SK-N-SH (cell line): ENCODE data around the gene ARHGAP26. TPM values are rescaled to one million over a fixed set of nuclear protein-coding genes. Genes with fewer than 3 reads are reported as not detected.

Experiments
- CTCF ChIA-PET: fragments of 300-600, 350-600 bp; formaldehyde crosslinking; extraction: SDS; loops from one replicate; lab custom pipeline; 2021; lab: Yijun Ruan, JAX
- POLR2A ChIA-PET: fragments of 350-600 bp; sonication (Branson Sonifier 250); formaldehyde crosslinking; extraction: SDS; loops from one replicate; lab custom pipeline; 2020; ENCODE audit warnings: antibody characterized with exemption, inconsistent platforms; lab: Yijun Ruan, JAX
- DNase-seq: peaks from one replicate; pipeline ENCODE4 v3.0.0; 2012
- H2AFZ ChIP-seq: fragments of 200-600 bp; sonication (generic); 2 replicates; pipeline ENCODE4 v1.8.1; 2016; ENCODE audit warnings: antibody characterized with exemption, mild to moderate bottlenecking, low read depth
- H3F3A ChIP-seq: fragments of 200-600 bp; sonication (generic); replicated peaks from 2 replicates; pipeline ENCODE3; 2016; ENCODE audit warnings: antibody characterized with exemption, mild to moderate bottlenecking; ENCODE audit not compliant: insufficient read depth
- H3K27ac ChIP-seq, 2 experiments: fragments of 200-500 bp in 1 of 2; fragments of 200-600 bp in 1 of 2; sonication (Bioruptor generic) in 1 of 2; sonication (generic), shearing (Covaris generic) in 1 of 2; 2 replicates each; pipeline versions ENCODE4 v1.5.1 to v1.6.1; 2014 to 2016; ENCODE audit warnings: low read depth in 2 of 2, inconsistent platforms in 1 of 2, low read length in 1 of 2, mild to moderate bottlenecking in 1 of 2, mixed read lengths in 1 of 2
- H3K27me3 ChIP-seq: fragments of 200-600 bp; sonication (generic), shearing (Covaris generic); 2 replicates; pipeline ENCODE4 v1.6.1; 2016; ENCODE audit warnings: mixed run types; ENCODE audit not compliant: insufficient read depth
- H3K36me3 ChIP-seq, 2 experiments: fragments of 200-500 bp in 1 of 2; fragments of 200-600 bp in 1 of 2; sonication (Bioruptor generic) in 1 of 2; sonication (generic) in 1 of 2; replicated peaks in 1 of 2; 2 replicates each; pipeline versions ENCODE3 to v1.5.1; 2014 to 2016; ENCODE audit warnings: low read length in 1 of 2, mild to moderate bottlenecking in 1 of 2; ENCODE audit not compliant: insufficient read depth in 2 of 2, control insufficient read depth in 1 of 2
- H3K4me1 ChIP-seq, 2 experiments: fragments of 200-500 bp in 1 of 2; fragments of 200-600 bp in 1 of 2; sonication (Bioruptor generic) in 1 of 2; sonication (generic), shearing (Covaris generic) in 1 of 2; 2 replicates each; pipeline versions ENCODE4 v1.5.1 to v1.6.1; 2014 to 2016; ENCODE audit warnings: low read depth in 1 of 2, low read length in 1 of 2, mixed run types in 1 of 2; ENCODE audit not compliant: insufficient read depth in 2 of 2, control insufficient read depth in 1 of 2
- H3K4me2 ChIP-seq: fragments of 200-600 bp; sonication (generic), shearing (Covaris generic); 2 replicates; pipeline ENCODE4 v1.6.1; 2017; ENCODE audit warnings: mixed run types
- H3K4me3 ChIP-seq, 2 experiments: fragments of 200-500 bp in 1 of 2; fragments of 200-600 bp in 1 of 2; sonication (Bioruptor generic) in 1 of 2; sonication (generic), shearing (Covaris generic) in 1 of 2; 2 replicates each; pipeline versions ENCODE4 v1.5.1 to v1.8.1; 2014 to 2016; ENCODE audit warnings: low read depth in 2 of 2, inconsistent platforms in 1 of 2, low read length in 1 of 2, mild to moderate bottlenecking in 1 of 2, mixed read lengths in 1 of 2, moderate library complexity in 1 of 2
- H3K79me2 ChIP-seq: fragments of 200-600 bp; sonication (generic); 2 replicates; pipeline ENCODE4 v1.8.1; 2017; ENCODE audit warnings: mild to moderate bottlenecking; ENCODE audit not compliant: insufficient read depth
- H3K9ac ChIP-seq: fragments of 200-600 bp; sonication (generic); 2 replicates; pipeline ENCODE4 v1.6.1; 2017; ENCODE audit warnings: mixed run types
- H3K9me2 ChIP-seq: fragments of 200-600 bp; sonication (generic); 2 replicates; pipeline ENCODE4 v1.6.1; 2017; ENCODE audit warnings: mixed run types
- H3K9me3 ChIP-seq: fragments of 200-600 bp; sonication (generic); 2 replicates; pipeline ENCODE4 v1.6.1; 2017; ENCODE audit warnings: mixed run types, mild to moderate bottlenecking, moderate library complexity
- H4K20me1 ChIP-seq: fragments of 200-600 bp; sonication (generic); 2 replicates; pipeline ENCODE4 v1.6.1; 2017; ENCODE audit warnings: mild to moderate bottlenecking, mixed run types; ENCODE audit not compliant: insufficient read depth
- EZH2phosphoT487 ChIP-seq: fragments of 200-600 bp; sonication (generic); IDR thresholded peaks from 2 replicates; pipeline ENCODE4 v1.6.1; 2017; ENCODE audit warnings: low read depth, mixed run types, mild to moderate bottlenecking, antibody characterized with exemption, moderate library complexity, borderline replicate concordance
- FOXJ3 ChIP-seq: sonication (generic); formaldehyde crosslinking; IDR thresholded peaks from 2 replicates; pipeline ENCODE4 v1.5.1; 2020; ENCODE audit warnings: mild to moderate bottlenecking, missing genetic modification reagents
- GATA2 ChIP-seq: sonication (generic); formaldehyde crosslinking; IDR thresholded peaks from 2 replicates; pipeline ENCODE4 v1.5.0; 2020; ENCODE audit warnings: mild to moderate bottlenecking, missing genetic modification reagents
- JUND ChIP-seq: IDR thresholded peaks from 2 replicates; pipeline ENCODE4 v1.4.0; 2012
- MEF2A ChIP-seq: IDR thresholded peaks from 2 replicates; pipeline ENCODE4 v1.4.0; 2012; ENCODE audit warnings: low read depth, borderline replicate concordance
- MXI1 ChIP-seq: IDR thresholded peaks from 2 replicates; pipeline ENCODE4 v1.6.1; 2012; ENCODE audit warnings: mild to moderate bottlenecking, low read depth, low read length, improper control_type of control experiment
- NRF1 ChIP-seq: IDR thresholded peaks from 2 replicates; pipeline ENCODE4 v1.6.1; 2012; ENCODE audit warnings: low read depth, mild to moderate bottlenecking, low read length
- RAD21 ChIP-seq: IDR thresholded peaks from 2 replicates; pipeline ENCODE4 v1.6.1; 2012; ENCODE audit warnings: mild to moderate bottlenecking, low read length
- RCOR1 ChIP-seq: fragments of 150-350 bp; IDR thresholded peaks from 2 replicates; pipeline ENCODE4 v1.6.1; 2017; ENCODE audit warnings: antibody characterized with exemption, low read length
- RXRA ChIP-seq: IDR thresholded peaks from 2 replicates; pipeline ENCODE4 v1.4.0; 2012; ENCODE audit warnings: low read depth, mild to moderate bottlenecking, borderline replicate concordance
- SIN3A ChIP-seq: IDR thresholded peaks from 2 replicates; pipeline ENCODE4 v1.6.1; 2012; ENCODE audit warnings: low read depth, mild to moderate bottlenecking, low read length, moderate library complexity, borderline replicate concordance
- SMC3 ChIP-seq: IDR thresholded peaks from 2 replicates; pipeline ENCODE4 v1.6.1; 2012; ENCODE audit warnings: low read depth, low read length, improper control_type of control experiment
- TEAD4 ChIP-seq: IDR thresholded peaks from 2 replicates; pipeline ENCODE4 v1.4.0; 2012; ENCODE audit warnings: mild to moderate bottlenecking, borderline replicate concordance; ENCODE audit not compliant: insufficient read depth
- YY1 ChIP-seq: IDR thresholded peaks from 2 replicates; pipeline ENCODE4 v1.4.0; 2012; ENCODE audit warnings: low read depth, mild to moderate bottlenecking
- WGBS: methylation state at CpG from one replicate; pipeline ENCODE4 v1.1.6; 2017; ENCODE audit warnings: low lambda C conversion rate; 5-methylcytosine and 5-hydroxymethylcytosine counted together
- polyA plus RNA-seq, 3 experiments: library from polyadenylated mRNA; depleted of rRNA; stranded (reverse); fragments of >200 nt; gene quantifications; 2 replicates each; pipeline ENCODE4 v1.2.3, GENCODE V29; 2012
- TF ChIP-seq, protein P1 (sequence below): IDR thresholded peaks from 2 replicates; pipeline ENCODE4 v1.4.0; 2012; ENCODE audit warnings: low read depth, borderline replicate concordance
- TF ChIP-seq, protein P2 (sequence below): fragments of 150-350 bp; IDR thresholded peaks from 2 replicates; pipeline ENCODE4 v1.6.1; 2016; ENCODE audit warnings: mild to moderate bottlenecking, low read depth, low read length
- TF ChIP-seq, protein P3 (sequence below): IDR thresholded peaks from 2 replicates; pipeline ENCODE4; 2012
- TF ChIP-seq, protein P4 (sequence below): IDR thresholded peaks from 2 replicates; pipeline ENCODE4 v1.4.0; 2012; ENCODE audit warnings: low read depth, borderline replicate concordance

ARHGAP26 gene
- polyA plus RNA-seq, 1 of the 3 experiments (the other 2 are of a cell fraction) = 6.1 TPM

DNA sequence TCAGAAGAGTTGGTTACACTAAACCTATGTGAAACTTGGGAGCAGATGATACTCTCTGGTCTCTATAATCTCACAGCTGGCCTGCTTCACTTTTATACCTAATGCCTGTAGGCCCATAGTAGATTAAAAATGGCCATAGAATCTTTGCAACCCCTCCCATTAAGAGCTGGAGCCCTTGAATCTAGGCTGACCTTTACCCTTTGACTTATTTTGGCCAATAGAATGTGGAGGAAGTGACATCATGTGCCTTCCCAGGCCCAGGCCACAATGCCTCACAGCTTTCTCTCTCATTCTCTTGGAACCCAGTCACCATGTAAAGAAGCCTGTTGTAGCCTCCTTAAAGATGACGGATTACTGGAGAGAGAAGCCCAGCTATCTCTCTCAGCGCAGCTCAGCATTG, 382.3 kb downstream of the ARHGAP26 start:
- no peak for TF ChIP-seq MEF2A
- no peak for TF ChIP-seq RCOR1
- TF ChIP-seq RXRA = no peak
- no peak for TF ChIP-seq SIN3A
- TF ChIP-seq SMC3 = no peak
- TF ChIP-seq, protein P1, sequence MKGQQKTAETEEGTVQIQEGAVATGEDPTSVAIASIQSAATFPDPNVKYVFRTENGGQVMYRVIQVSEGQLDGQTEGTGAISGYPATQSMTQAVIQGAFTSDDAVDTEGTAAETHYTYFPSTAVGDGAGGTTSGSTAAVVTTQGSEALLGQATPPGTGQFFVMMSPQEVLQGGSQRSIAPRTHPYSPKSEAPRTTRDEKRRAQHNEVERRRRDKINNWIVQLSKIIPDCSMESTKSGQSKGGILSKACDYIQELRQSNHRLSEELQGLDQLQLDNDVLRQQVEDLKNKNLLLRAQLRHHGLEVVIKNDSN = no peak
- no peak for TF ChIP-seq NRF1
- TF ChIP-seq FOXJ3 (CRISPR knock-in tag) = no peak
- TF ChIP-seq, protein P2, sequence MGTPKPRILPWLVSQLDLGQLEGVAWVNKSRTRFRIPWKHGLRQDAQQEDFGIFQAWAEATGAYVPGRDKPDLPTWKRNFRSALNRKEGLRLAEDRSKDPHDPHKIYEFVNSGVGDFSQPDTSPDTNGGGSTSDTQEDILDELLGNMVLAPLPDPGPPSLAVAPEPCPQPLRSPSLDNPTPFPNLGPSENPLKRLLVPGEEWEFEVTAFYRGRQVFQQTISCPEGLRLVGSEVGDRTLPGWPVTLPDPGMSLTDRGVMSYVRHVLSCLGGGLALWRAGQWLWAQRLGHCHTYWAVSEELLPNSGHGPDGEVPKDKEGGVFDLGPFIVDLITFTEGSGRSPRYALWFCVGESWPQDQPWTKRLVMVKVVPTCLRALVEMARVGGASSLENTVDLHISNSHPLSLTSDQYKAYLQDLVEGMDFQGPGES = no peak
- TF ChIP-seq, all 33 proteins: peak for 0
- Histone ChIP-seq H3K9ac (no peak overlapping the region), H3K9me3 (no peaks in the 10 kb centered on the region), H4K20me1 (no peaks in the 10 kb centered on the region), H3K4me2 (no peak overlapping the region), H3K4me3 (no peak overlapping the region), H3K79me2 (no peaks in the 10 kb centered on the region), H3F3A (peaks cover 4% of the 10 kb centered on the region), H3K9me2 (no peaks in the 10 kb centered on the region), H3K36me3 (peaks cover 0 to 32% of the 10 kb centered on the region in 2 experiments), H2AFZ (no peak overlapping the region), H3K27ac (no peak overlapping the region), H3K4me1 (peaks cover 0 to 17% of the 10 kb centered on the region in 2 experiments; a peak in 2 of 4 replicates), H3K27me3 (no peaks in the 10 kb centered on the region)
- CTCF ChIA-PET = interaction anchor here (1.0 kb wide), 1 partner anchor 10 kb away, joined by 3 read pairs; no protein-coding TSS in a partner anchor
- no peak for DNase-seq
- POLR2A ChIA-PET = interaction anchor here (0.6 kb wide), 1 partner anchor 19 kb away, joined by 3 read pairs; no protein-coding TSS in a partner anchor
- 100% methylated on average over 2 of the region's 2 CpGs for WGBS

DNA sequence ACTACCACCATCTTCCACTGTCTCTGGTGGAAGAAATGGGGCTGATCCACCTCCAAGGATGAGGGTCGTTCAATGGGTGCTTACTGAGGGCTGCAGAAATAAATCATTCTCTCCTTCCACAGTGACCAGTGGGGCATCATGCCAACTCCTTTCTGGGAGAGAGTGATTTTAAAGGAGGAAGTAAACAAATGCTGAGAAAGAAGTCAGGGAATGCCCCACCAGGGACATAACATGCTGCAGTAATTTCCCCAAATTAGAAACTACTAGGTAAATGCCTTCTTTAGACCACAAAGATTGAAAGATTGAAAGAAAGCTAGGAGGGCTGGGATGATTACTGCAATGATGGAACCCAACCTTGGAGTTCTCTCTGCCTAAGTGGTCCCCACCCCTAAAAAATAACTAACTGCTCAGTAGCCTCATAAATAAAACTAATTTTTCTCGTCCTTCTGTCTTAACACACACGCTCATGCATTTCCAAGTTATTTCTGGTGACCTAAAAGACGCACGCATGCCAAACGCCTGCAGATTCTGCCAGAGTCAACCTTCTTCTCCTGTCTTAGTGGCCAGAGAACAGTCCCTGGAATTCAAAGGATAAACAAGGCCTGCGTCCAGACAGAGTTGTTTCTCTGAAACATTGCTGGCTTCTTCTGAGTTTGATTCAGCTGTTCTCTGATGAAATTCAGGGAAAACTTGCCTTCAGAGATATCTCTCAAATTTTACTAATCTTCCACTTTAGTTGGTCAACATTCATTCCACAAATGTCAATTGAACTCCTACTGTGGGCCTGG, 383.3 kb downstream of the ARHGAP26 start:
- H3K27ac ChIP-seq = no peak overlapping the region
- H4K20me1 ChIP-seq = no peaks in the 10 kb centered on the region
- H3K9me3 ChIP-seq = no peaks in the 10 kb centered on the region
- no peak overlapping the region for H2AFZ ChIP-seq
- peaks cover 0 to 17% of the 10 kb centered on the region in 2 experiments; a peak in 2 of 4 replicates for H3K4me1 ChIP-seq
- ChIA-PET CTCF (no interaction called here), POLR2A (no interaction called here)
- no peaks in the 10 kb centered on the region for H3K27me3 ChIP-seq
- 97% methylated on average over 7 of the region's 7 CpGs for WGBS
- no peaks in the 10 kb centered on the region for H3K79me2 ChIP-seq
- H3F3A ChIP-seq = peaks cover 4% of the 10 kb centered on the region
- H3K9ac ChIP-seq = no peak overlapping the region
- peaks cover 0 to 22% of the 10 kb centered on the region in 2 experiments for H3K36me3 ChIP-seq
- no peak overlapping the region for H3K4me3 ChIP-seq
- H3K4me2 ChIP-seq = no peak overlapping the region
- DNase-seq = no peak
- H3K9me2 ChIP-seq = no peaks in the 10 kb centered on the region
- no peak for TF ChIP-seq JUND
- no peak for TF ChIP-seq RCOR1
- TF ChIP-seq RAD21 = no peak
- TF ChIP-seq, protein P3, sequence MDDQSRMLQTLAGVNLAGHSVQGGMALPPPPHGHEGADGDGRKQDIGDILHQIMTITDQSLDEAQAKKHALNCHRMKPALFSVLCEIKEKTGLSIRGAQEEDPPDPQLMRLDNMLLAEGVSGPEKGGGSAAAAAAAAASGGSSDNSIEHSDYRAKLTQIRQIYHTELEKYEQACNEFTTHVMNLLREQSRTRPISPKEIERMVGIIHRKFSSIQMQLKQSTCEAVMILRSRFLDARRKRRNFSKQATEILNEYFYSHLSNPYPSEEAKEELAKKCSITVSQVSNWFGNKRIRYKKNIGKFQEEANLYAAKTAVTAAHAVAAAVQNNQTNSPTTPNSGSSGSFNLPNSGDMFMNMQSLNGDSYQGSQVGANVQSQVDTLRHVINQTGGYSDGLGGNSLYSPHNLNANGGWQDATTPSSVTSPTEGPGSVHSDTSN = no peak
- TF ChIP-seq, protein P4, sequence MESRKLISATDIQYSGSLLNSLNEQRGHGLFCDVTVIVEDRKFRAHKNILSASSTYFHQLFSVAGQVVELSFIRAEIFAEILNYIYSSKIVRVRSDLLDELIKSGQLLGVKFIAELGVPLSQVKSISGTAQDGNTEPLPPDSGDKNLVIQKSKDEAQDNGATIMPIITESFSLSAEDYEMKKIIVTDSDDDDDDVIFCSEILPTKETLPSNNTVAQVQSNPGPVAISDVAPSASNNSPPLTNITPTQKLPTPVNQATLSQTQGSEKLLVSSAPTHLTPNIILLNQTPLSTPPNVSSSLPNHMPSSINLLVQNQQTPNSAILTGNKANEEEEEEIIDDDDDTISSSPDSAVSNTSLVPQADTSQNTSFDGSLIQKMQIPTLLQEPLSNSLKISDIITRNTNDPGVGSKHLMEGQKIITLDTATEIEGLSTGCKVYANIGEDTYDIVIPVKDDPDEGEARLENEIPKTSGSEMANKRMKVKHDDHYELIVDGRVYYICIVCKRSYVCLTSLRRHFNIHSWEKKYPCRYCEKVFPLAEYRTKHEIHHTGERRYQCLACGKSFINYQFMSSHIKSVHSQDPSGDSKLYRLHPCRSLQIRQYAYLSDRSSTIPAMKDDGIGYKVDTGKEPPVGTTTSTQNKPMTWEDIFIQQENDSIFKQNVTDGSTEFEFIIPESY = no peak
- no peak for TF ChIP-seq EZH2phosphoT487
- TF ChIP-seq YY1 = no peak
- TF ChIP-seq NRF1 = no peak
- TF ChIP-seq TEAD4 = no peak
- no peak for TF ChIP-seq FOXJ3 (CRISPR knock-in tag)
- TF ChIP-seq, protein P2 = no peak
- no peak for TF ChIP-seq GATA2 (CRISPR knock-in tag)
- TF ChIP-seq, protein P1 = no peak
- no peak for TF ChIP-seq MXI1
